Astrocyte of the spinal cord (primary cell): ENCODE results near the gene POP4.
"Not testable (repeated sequence)": the region's sequence is repeated elsewhere in the genome, so short reads cannot be mapped to it uniquely, and the experiment has no call there.

ENCODE experiments used
- DNase-seq: peaks from one replicate; pipeline ENCODE4 v3.0.0; 2011; ENCODE audit warnings: low read depth, low spot score
- H3K4me3 ChIP-seq: 2 replicates; pipeline ENCODE4 v1.5.1; 2011; ENCODE audit warnings: low read depth, mild to moderate bottlenecking, low read length, moderate library complexity
- CTCF ChIP-seq: IDR thresholded peaks from 2 replicates; pipeline ENCODE4 v1.5.1; 2012; ENCODE audit warnings: low read depth, mild to moderate bottlenecking, low read length, inconsistent platforms
- in situ Hi-C: cut with HindIII; loops from 2 replicates; pipeline ENCODE4 v1.10.0; 2017; ENCODE audit warnings: low sequenced_read_pairs

The POP4 gene

GRCh38 chr19:29623726-29624488 is 17.8 kb downstream of the POP4 start:
- TF ChIP-seq CTCF: no peak
- in situ Hi-C loops: no loop called here
- DNase-seq: no peak
- no peak overlapping the region for H3K4me3 ChIP-seq

GRCh38 chr19:29624489-29625185 is 18.6 kb downstream of the POP4 start:
- TF ChIP-seq CTCF: no peak
- no peak overlapping the region for H3K4me3 ChIP-seq
- no peak for DNase-seq
- in situ Hi-C loops: no loop called here

- DNase-seq: no peak
- in situ Hi-C loops: no loop called here
- no peak overlapping the region for H3K4me3 ChIP-seq
- no peak for TF ChIP-seq CTCF
Measured at GRCh38 chr19:29625186-29625651, 19.1 kb downstream of the POP4 start.

GRCh38 chr19:29626386-29626785 is 20.3 kb downstream of the POP4 start:
- TF ChIP-seq CTCF: no peak
- no peak overlapping the region for H3K4me3 ChIP-seq
- in situ Hi-C loops: no loop called here
- DNase-seq: no peak

- H3K4me3 ChIP-seq, DNase-seq, in situ Hi-C loops: not testable (repeated sequence)
Measured at GRCh38 chr19:29626832-29627231, 20.7 kb downstream of the POP4 start.

GRCh38 chr19:29628661-29629385 is 22.7 kb downstream of the POP4 start:
- H3K4me3 ChIP-seq: no peak overlapping the region
- no peak for TF ChIP-seq CTCF
- in situ Hi-C loops: no loop called here
- no peak for DNase-seq
